Kidney (tissue), 14 donors: ENCODE results near the gene DUSP8. TPM values are rescaled to one million over a fixed set of nuclear protein-coding genes. Genes with fewer than 3 reads are reported as not detected.
A peak's percentile ranks its signal among the peaks of the same experiment; 100 is the strongest.
"Not testable (repeated sequence)": the region's sequence is repeated elsewhere in the genome, so short reads cannot be mapped to it uniquely, and the experiment has no call there.

Source experiments
- DNase-seq, 5 donors: peaks; one replicate each; pipeline ENCODE4 v3.0.0-alpha.2; 2013 to 2020
- FAIRE-seq: peaks from 2 replicates; lab custom pipeline; 2012; peaks lifted over from hg19 to GRCh38; lab: Jason Lieb, UNC
- H3K27ac ChIP-seq, 2 donors: one replicate each; pipeline ENCODE4 v1.7.0; 2013; ENCODE audit warnings: low read depth in 2 of 2, low read length in 2 of 2, inconsistent platforms in 1 of 2
- H3K27me3 ChIP-seq: one replicate; pipeline ENCODE4 v1.7.1; 2013; ENCODE audit warnings: low read length, inconsistent platforms; ENCODE audit not compliant: control insufficient read depth, insufficient read depth
- H3K36me3 ChIP-seq, 3 donors: one replicate each; pipeline versions ENCODE4 v1.7.0 to v1.7.1; 2013; ENCODE audit warnings: low read length in 3 of 3, control low read depth in 1 of 3, inconsistent platforms in 1 of 3; ENCODE audit not compliant: insufficient read depth in 3 of 3, control insufficient read depth in 2 of 3
- H3K4me1 ChIP-seq, 3 donors: one replicate each; pipeline versions ENCODE4 v1.7.0 to v1.7.1; 2013; ENCODE audit warnings: low read length in 3 of 3, inconsistent platforms in 1 of 3, low read depth in 1 of 3; ENCODE audit not compliant: control insufficient read depth in 2 of 3, insufficient read depth in 2 of 3
- H3K4me3 ChIP-seq, 3 donors: one replicate each; pipeline versions ENCODE4 v1.7.0 to v1.8.1; 2013; ENCODE audit warnings: low read length in 3 of 3, control low read depth in 1 of 3, inconsistent platforms in 1 of 3
- H3K9ac ChIP-seq, 3 donors: one replicate each; pipeline versions ENCODE4 v1.7.0 to v1.7.1; 2013; ENCODE audit warnings: low read length in 3 of 3, control low read depth in 1 of 3, inconsistent platforms in 1 of 3
- H3K9me3 ChIP-seq, 3 donors: one replicate each; pipeline versions ENCODE4 v1.7.0 to v1.7.1; 2013; ENCODE audit warnings: low read length in 3 of 3, control low read depth in 1 of 3, inconsistent platforms in 1 of 3; ENCODE audit not compliant: control insufficient read depth in 2 of 3, insufficient read depth in 1 of 3
- intact Hi-C: fragments of 100-400 bp; cut with DNase I; formaldehyde crosslinking; loops from one replicate; pipeline ENCODE4 v1.11.1; 2022
- polyA plus RNA-seq: library from polyadenylated mRNA; stranded (reverse); fragments of 350-450 nt; fragmentation: Illumina TruSeq; extraction: RNeasy Lipid Tissue Mini Kit (QIAGEN cat#74804); gene quantifications from one replicate; pipeline ENCODE4 v1.2.3, GENCODE V29; 2014; ENCODE audit warnings: low read depth, low replicate concordance; ENCODE audit not compliant: insufficient read depth
- total RNA-seq: library from RNA; stranded (reverse); fragmentation: NEBNext Ultra II Directional; extraction: Animal tissue kit (Norgen Biotek cat#: 25700); gene quantifications from one replicate; pipeline ENCODE4 v1.2.1, GENCODE V29; 2021
- TF ChIP-seq, protein P1 (sequence below): IDR thresholded peaks from 3 replicates; pipeline ENCODE4 v1.5.1; 2012; ENCODE audit warnings: mild to moderate bottlenecking, moderate library complexity, borderline replicate concordance; ENCODE audit not compliant: insufficient read depth; ENCODE audit errors: extremely low read depth
- donor health status: control.
- donor health status: control.
- donor health status: control.
- donor health status: control.
- donor health status: control.
- donor health status: DM: yes; HTN: yes; CAD: no.
- donor health status: Normal renal cell carcinoma (clear cell type).

Gene DUSP8
- total and polyA plus RNA-seq, 2 donors from 2014 or later: 1.9 to 9.1 TPM

GRCh38 chr11:1581976-1582375 lies 9.9 kb upstream of the DUSP8 start:
- no peak overlapping the region for H3K27ac ChIP-seq
- H3K9ac ChIP-seq: no peak overlapping the region
- TF ChIP-seq, protein P1, sequence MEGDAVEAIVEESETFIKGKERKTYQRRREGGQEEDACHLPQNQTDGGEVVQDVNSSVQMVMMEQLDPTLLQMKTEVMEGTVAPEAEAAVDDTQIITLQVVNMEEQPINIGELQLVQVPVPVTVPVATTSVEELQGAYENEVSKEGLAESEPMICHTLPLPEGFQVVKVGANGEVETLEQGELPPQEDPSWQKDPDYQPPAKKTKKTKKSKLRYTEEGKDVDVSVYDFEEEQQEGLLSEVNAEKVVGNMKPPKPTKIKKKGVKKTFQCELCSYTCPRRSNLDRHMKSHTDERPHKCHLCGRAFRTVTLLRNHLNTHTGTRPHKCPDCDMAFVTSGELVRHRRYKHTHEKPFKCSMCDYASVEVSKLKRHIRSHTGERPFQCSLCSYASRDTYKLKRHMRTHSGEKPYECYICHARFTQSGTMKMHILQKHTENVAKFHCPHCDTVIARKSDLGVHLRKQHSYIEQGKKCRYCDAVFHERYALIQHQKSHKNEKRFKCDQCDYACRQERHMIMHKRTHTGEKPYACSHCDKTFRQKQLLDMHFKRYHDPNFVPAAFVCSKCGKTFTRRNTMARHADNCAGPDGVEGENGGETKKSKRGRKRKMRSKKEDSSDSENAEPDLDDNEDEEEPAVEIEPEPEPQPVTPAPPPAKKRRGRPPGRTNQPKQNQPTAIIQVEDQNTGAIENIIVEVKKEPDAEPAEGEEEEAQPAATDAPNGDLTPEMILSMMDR: no peak
- no peaks in the 10 kb centered on the region for H3K4me1 ChIP-seq
- peaks cover 0 to 4% (median 0%) of the 10 kb centered on the region in 3 donors for H3K9me3 ChIP-seq
- DNase-seq (no peak), FAIRE-seq (no peak)
- intact Hi-C loops: no loop called here
- H3K4me3 ChIP-seq: no peak overlapping the region
- H3K27me3 ChIP-seq: no peaks in the 10 kb centered on the region
- no peaks in the 10 kb centered on the region for H3K36me3 ChIP-seq

GRCh38 chr11:1576825-1577224 lies 4.8 kb upstream of the DUSP8 start:
- Histone ChIP-seq H3K9ac (no peak overlapping the region), H3K36me3 (no peaks in the 10 kb centered on the region), H3K4me3 (no peak overlapping the region), H3K9me3 (peaks cover 0 to 4% (median 0%) of the 10 kb centered on the region in 3 donors), H3K4me1 (peaks cover 0 to 15% (median 0%) of the 10 kb centered on the region in 3 donors), H3K27ac (no peak overlapping the region), H3K27me3 (no peaks in the 10 kb centered on the region)
- DNase-seq (peak in 1 of 5 donors; percentile 18), FAIRE-seq (no peak)
- TF ChIP-seq, protein P1: no peak
- intact Hi-C loops: no loop called here

GRCh38 chr11:1575756-1576155 lies 3.7 kb upstream of the DUSP8 start:
- H3K4me3 ChIP-seq, H3K36me3 ChIP-seq, FAIRE-seq, H3K9ac ChIP-seq, H3K27me3 ChIP-seq, H3K27ac ChIP-seq, H3K9me3 ChIP-seq, intact Hi-C loops: not testable (repeated sequence)
- H3K4me1 ChIP-seq: peaks cover 0 to 15% (median 0%) of the 10 kb centered on the region in 3 donors
- peak in 2 of 5 donors; percentile 11 to 35 for DNase-seq

DNA sequence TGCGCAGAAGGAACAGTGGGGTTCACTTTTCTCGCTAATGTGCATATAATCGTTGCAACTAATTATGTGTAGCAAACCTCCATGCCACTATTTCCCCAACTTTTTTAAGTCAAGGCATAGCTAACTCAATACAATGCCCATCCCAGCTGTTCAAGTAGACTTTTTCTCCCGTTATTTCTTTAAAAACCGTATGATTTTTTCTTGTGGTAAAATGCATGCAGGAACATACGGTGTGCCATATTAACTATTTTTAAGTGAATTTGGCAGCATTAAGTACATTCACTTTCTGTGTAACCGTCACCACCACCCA lies 2.8 kb upstream of the DUSP8 start:
- Histone ChIP-seq H3K27ac (no peak overlapping the region), H3K4me1 (peaks cover 0 to 15% (median 0%) of the 10 kb centered on the region in 3 donors), H3K27me3 (no peaks in the 10 kb centered on the region), H3K9me3 (peaks cover 0 to 4% (median 0%) of the 10 kb centered on the region in 3 donors), H3K36me3 (no peaks in the 10 kb centered on the region), H3K4me3 (no peak overlapping the region), H3K9ac (no peak overlapping the region)
- intact Hi-C loops: no loop called here
- DNase-seq (no peak), FAIRE-seq (no peak)
- TF ChIP-seq, protein P1: no peak
